Measurements from ENCODE around the gene TAF11L9.

DNA sequence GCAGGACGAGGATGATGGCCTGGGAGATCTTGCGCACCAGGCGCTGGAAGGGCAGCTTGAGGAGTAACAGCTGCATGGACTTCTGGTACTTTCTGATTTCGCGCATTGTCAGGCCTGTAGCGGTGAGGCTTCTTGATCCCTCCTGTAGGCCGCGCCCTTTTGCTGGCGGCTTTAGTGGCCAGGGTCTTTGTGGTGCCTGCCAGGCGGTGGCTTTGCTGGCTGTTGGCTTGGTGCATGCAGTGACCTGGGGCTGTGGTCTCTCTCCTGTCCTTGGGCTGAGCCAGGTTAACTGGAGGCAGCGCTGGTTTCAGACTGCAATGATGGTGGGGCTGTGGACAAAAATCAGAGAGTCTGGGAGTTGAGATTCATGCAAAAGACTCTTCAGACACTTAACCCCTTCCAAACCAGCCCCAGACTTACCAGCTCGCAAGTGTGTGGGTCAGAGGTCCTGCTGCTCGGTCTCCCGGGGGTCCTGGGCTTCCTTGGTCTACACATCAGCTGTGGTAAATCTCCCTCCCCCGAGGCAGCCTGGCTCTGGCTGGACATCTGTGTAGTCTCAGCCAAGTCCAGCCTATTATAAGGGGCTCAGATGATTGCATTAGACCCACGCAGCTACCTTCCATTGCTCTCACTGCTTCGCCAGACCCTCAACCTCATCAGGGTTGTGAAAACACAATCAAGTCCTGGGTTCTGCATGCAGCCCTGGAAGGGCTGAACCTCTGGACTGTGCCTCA, 20.8 kb upstream of the TAF11L9 start:
- no peak for TF ChIP-seq EZH2phosphoT487 (IDR thresholded peaks at IDR 0.05; ENCODE audit: borderline replicate concordance, low read depth, low read length)
- no peak for TF ChIP-seq CTCF (conservative IDR thresholded peaks at IDR 0.05; ENCODE audit: low read length)
